ENCODE data around the gene RBBP8.

The RBBP8 gene

DNA sequence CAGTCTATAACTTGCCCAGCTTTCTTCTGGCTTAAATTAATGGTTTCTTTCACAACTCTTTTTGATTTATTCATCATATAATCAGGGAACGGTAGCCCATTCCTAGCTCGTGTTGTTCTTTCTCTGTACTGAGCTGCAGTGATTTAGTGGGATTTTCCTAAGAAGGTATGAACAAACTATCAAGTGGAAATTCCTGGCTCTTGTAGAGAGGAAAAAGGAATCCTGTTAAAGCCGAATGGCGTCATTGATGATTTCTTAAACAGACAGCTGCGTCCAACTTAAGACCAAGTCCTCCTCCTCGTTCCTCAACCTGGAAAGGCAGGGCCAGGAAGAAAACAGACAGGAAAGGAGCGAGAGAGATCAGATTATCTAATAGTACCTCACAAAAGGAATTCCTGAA is 132.9 kb downstream of the RBBP8 start:
- no peak for DNase-seq

DNA sequence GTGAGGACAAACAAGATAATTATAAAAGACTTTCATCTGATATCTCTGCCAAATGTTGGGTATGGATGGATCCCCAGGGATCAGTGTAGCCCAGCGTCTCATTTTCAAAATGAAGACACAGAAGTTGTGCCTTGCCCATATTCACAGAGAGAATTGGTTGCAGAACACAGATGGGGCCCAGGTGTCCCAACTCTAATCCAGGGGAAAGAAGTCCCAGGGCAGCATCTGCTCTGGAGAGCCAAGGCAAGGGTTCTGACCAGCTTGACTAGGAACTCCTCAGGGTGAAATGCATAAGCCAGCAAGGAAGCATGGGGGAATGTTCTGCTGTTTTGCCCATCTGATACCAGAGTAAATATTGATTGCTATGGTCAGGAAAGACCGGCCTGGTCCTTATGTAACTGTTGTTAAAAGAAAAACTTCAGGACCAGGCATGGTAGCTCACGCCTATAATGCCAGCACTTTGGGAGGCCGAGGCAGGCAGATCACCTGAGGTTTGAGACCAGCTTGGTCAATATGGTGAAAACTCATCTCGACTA is 133.4 kb downstream of the RBBP8 start:
- DNase-seq = no peak

- no peak for DNase-seq
These were observed 134.1 kb downstream of the RBBP8 start for GRCh38 chr18:23067236-23067635.

- DNase-seq = no peak
These were observed 134.9 kb downstream of the RBBP8 start for GRCh38 chr18:23068011-23068410.

DNA sequence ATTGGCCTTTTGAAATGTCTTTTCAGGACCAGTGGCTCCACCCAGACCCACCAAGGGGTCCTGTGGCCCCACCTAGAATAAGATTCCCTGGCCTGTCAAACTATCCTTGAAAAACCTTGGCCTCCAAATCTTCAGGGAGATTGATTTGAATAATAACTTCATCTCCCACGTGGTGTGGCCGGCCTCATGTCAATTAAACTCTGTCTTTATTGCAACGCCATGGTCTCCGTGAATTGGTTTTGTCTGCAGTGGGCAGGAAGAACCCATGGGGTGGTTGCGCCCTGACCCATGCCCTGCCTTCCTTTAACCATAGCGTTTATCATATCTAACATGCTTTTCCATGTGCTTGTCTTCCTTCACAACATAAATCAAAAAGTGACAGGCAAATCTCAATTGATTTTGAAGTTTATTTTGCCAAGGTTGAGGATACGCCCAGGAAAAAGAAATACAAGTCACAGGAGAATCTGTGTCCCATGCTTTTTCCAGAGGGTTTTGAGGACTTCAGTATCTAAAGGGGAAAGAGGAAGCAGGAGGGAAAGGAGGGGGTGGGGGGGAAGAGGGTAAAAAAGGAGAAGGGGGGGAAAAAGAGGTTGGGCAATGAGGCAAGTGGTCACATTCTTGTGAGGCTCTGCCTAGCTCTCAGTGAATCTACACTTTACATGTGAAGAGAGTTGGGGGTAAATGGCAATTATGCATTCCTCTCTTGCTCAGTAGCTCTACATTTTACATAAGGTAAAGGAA is 135.6 kb downstream of the RBBP8 start:
- peak; percentile 46 for DNase-seq

DNA sequence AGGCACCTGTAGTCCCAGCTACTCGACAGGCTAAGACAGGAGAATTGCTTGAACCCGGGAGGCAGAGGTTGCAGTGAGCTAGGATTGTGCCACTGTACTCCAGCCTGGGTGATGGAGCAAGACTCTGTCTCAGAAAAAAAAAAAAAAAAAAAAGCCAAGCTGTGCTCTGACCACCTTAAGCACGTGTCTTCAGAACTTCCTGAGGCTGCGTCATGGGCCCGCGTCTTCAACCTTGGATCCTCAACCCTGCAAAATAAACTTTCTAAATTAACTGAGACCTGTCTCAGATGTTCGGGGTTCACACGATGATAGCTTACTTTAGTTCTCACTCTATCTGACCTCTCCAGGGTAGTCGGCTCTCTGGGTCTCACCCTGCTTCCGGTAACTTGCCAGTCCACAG is 136.4 kb downstream of the RBBP8 start:
- no peak for DNase-seq

- DNase-seq = no peak
These were observed 136.8 kb downstream of the RBBP8 start for GRCh38 chr18:23069898-23070297.

GRCh38 chr18:23071285-23071684 is 138.2 kb downstream of the RBBP8 start:
- peak; percentile 90 to 94 for DNase-seq

- no peak for DNase-seq
These were observed 139.0 kb downstream of the RBBP8 start for GRCh38 chr18:23072079-23072478.

GRCh38 chr18:23073996-23074606 is 141.0 kb downstream of the RBBP8 start:
- no peak for DNase-seq

Measured in AML-193 (cell line).